HL-60 (cell line): ENCODE data around the gene TMUB1.

Experiments
- CTCF ChIP-seq: IDR thresholded peaks from one replicate; pipeline ENCODE4 v1.5.1; 2011; ENCODE audit warnings: low read length, control low read depth, inconsistent platforms; ENCODE audit not compliant: insufficient read depth
- POLR2AphosphoS5 ChIP-seq: IDR thresholded peaks from 2 replicates; pipeline ENCODE4 v1.6.1; 2012; ENCODE audit warnings: low read depth
- REST ChIP-seq: IDR thresholded peaks from 2 replicates; pipeline ENCODE4 v1.6.1; 2012; ENCODE audit warnings: low read depth; ENCODE audit not compliant: insufficient replicate concordance
- SPI1 ChIP-seq: IDR thresholded peaks from 2 replicates; pipeline ENCODE4 v1.6.1; 2012; ENCODE audit warnings: low read depth, mild to moderate bottlenecking, borderline replicate concordance

GRCh38 chr7:151051108-151051507, 32.2 kb downstream of the TMUB1 start:
- TF ChIP-seq CTCF = no peak
- TF ChIP-seq SPI1 = no peak
- TF ChIP-seq POLR2AphosphoS5 = no peak
- peak; percentile 97 for TF ChIP-seq REST
